Endothelial cell (in vitro differentiated cells): ENCODE data around the gene FMN1. TPM values are rescaled to one million over a fixed set of nuclear protein-coding genes. Genes with fewer than 3 reads are reported as not detected.

Experiments
- DNase-seq: peaks from one replicate; pipeline ENCODE4 v3.0.0; 2021; ENCODE audit warnings: low spot score
- H3K27ac Mint-ChIP-seq: one replicate; pipeline ENCODE4 v1.8.0; 2021; ENCODE audit warnings: mixed read lengths, inconsistent platforms; ENCODE audit not compliant: unreplicated experiment
- H3K27me3 Mint-ChIP-seq: one replicate; pipeline ENCODE4 v1.8.0; 2021; ENCODE audit warnings: mild to moderate bottlenecking, moderate library complexity, mixed read lengths, inconsistent platforms; ENCODE audit not compliant: unreplicated experiment
- H3K36me3 Mint-ChIP-seq: one replicate; pipeline ENCODE4 v1.8.0; 2021; ENCODE audit warnings: mild to moderate bottlenecking, low read depth, mixed read lengths, inconsistent platforms; ENCODE audit not compliant: unreplicated experiment
- H3K4me1 Mint-ChIP-seq: one replicate; pipeline ENCODE4 v1.8.0; 2021; ENCODE audit warnings: mild to moderate bottlenecking, mixed read lengths, inconsistent platforms; ENCODE audit not compliant: unreplicated experiment
- H3K4me3 Mint-ChIP-seq: one replicate; pipeline ENCODE4 v1.8.0; 2021; ENCODE audit warnings: mild to moderate bottlenecking, mixed read lengths, inconsistent platforms; ENCODE audit not compliant: unreplicated experiment
- H3K9me3 Mint-ChIP-seq: one replicate; pipeline ENCODE4 v1.8.0; 2021; ENCODE audit warnings: mixed read lengths, inconsistent platforms; ENCODE audit not compliant: unreplicated experiment
- CTCF ChIP-seq: fragments of 200-600 bp; sonication (generic); IDR thresholded peaks from one replicate; pipeline ENCODE4 v1.5.0; 2021; ENCODE audit warnings: antibody characterized with exemption; ENCODE audit not compliant: unreplicated experiment
- total RNA-seq: library from RNA; stranded (reverse); fragmentation: NEBNext Ultra II Directional; extraction: Animal tissue kit (Norgen Biotek cat#: 25700); gene quantifications from one replicate; pipeline ENCODE4 v1.2.1, GENCODE V29; 2021; ENCODE audit not compliant: unreplicated experiment

The FMN1 gene
- total RNA-seq, 1 donor from 2014 or later, result 1.3 TPM

- H3K27me3 Mint-ChIP-seq, result peaks cover 8% of the 10 kb centered on the region
- no peak overlapping the region for H3K4me3 Mint-ChIP-seq
- DNase-seq, result no peak
- H3K4me1 Mint-ChIP-seq, result peaks cover 22% of the 10 kb centered on the region
- no peak overlapping the region for H3K27ac Mint-ChIP-seq
- no peaks in the 10 kb centered on the region for H3K9me3 Mint-ChIP-seq
- TF ChIP-seq CTCF, result no peak
- no peaks in the 10 kb centered on the region for H3K36me3 Mint-ChIP-seq
Measured at GRCh38 chr15:32910839-32911238, 283.7 kb downstream of the FMN1 start.

GRCh38 chr15:32909431-32909830, 285.1 kb downstream of the FMN1 start:
- no peak for DNase-seq
- Mint-ChIP-seq H3K4me1 (peaks cover 22% of the 10 kb centered on the region), H3K4me3 (no peak overlapping the region), H3K27ac (no peak overlapping the region), H3K27me3 (peaks cover 8% of the 10 kb centered on the region), H3K9me3 (no peaks in the 10 kb centered on the region), H3K36me3 (no peaks in the 10 kb centered on the region)
- no peak for TF ChIP-seq CTCF

- Mint-ChIP-seq H3K36me3 (no peaks in the 10 kb centered on the region), H3K27ac (no peak overlapping the region), H3K4me3 (no peak overlapping the region), H3K27me3 (peaks cover 8% of the 10 kb centered on the region), H3K4me1 (peaks cover 22% of the 10 kb centered on the region), H3K9me3 (no peaks in the 10 kb centered on the region)
- TF ChIP-seq CTCF, result no peak
- no peak for DNase-seq
Measured at GRCh38 chr15:32908872-32909271, 285.6 kb downstream of the FMN1 start.

GRCh38 chr15:32908135-32908801, 286.2 kb downstream of the FMN1 start:
- H3K36me3 Mint-ChIP-seq, result no peaks in the 10 kb centered on the region
- no peak overlapping the region for H3K4me3 Mint-ChIP-seq
- H3K27me3 Mint-ChIP-seq, result peaks cover 8% of the 10 kb centered on the region
- H3K4me1 Mint-ChIP-seq, result peaks cover 22% of the 10 kb centered on the region
- DNase-seq, result no peak
- no peaks in the 10 kb centered on the region for H3K9me3 Mint-ChIP-seq
- TF ChIP-seq CTCF, result no peak
- no peak overlapping the region for H3K27ac Mint-ChIP-seq

GRCh38 chr15:32905481-32905880, 289.0 kb downstream of the FMN1 start:
- H3K9me3 Mint-ChIP-seq, result no peaks in the 10 kb centered on the region
- peaks cover 22% of the 10 kb centered on the region for H3K4me1 Mint-ChIP-seq
- H3K4me3 Mint-ChIP-seq, result no peak overlapping the region
- H3K27ac Mint-ChIP-seq, result no peak overlapping the region
- H3K27me3 Mint-ChIP-seq, result peaks cover 7% of the 10 kb centered on the region
- no peaks in the 10 kb centered on the region for H3K36me3 Mint-ChIP-seq
- no peak for TF ChIP-seq CTCF
- no peak for DNase-seq
